Stomach (tissue), 9 donors: ENCODE results near the gene GNA15. TPM values are rescaled to one million over a fixed set of nuclear protein-coding genes. Genes with fewer than 3 reads are reported as not detected.
"Not testable (repeated sequence)": the region's sequence is repeated elsewhere in the genome, so short reads cannot be mapped to it uniquely, and the experiment has no call there.

Experiments used
- DNase-seq, 2 donors: peaks; one replicate each; pipeline versions ENCODE4 v3.0.0 to v3.0.0-alpha.2; 2013 to 2019
- H3K27ac ChIP-seq, 5 donors: fragments of 200-600 bp in 4 of 5; sonication (generic) in 4 of 5; one replicate each; pipeline ENCODE4 v1.5.1; 2013 to 2019; ENCODE audit warnings: mild to moderate bottlenecking in 1 of 5, moderate library complexity in 1 of 5
- H3K27me3 ChIP-seq, 3 donors: fragments of 200-600 bp; sonication (generic); one replicate each; pipeline ENCODE4 v1.5.1; 2017 to 2019; ENCODE audit warnings: mixed run types in 1 of 3
- H3K36me3 ChIP-seq, 4 donors: fragments of 200-600 bp; sonication (generic); 1 replicate in 3 of 4; 2 replicates in 1 of 4; pipeline ENCODE4 v1.5.1; 2016 to 2019
- H3K4me1 ChIP-seq, 4 donors: fragments of 200-600 bp; sonication (generic); one replicate each; pipeline ENCODE4 v1.5.1; 2016 to 2019
- H3K4me3 ChIP-seq, 4 donors: fragments of 200-600 bp; sonication (generic) in 3 of 4; one replicate each; pipeline ENCODE4 v1.5.1; 2016 to 2019; ENCODE audit warnings: mild to moderate bottlenecking in 1 of 4
- H3K9me3 ChIP-seq, 4 donors: fragments of 200-600 bp; sonication (generic); one replicate each; pipeline ENCODE4 v1.5.1; 2016 to 2019
- CTCF ChIP-seq, 7 experiments: fragments of 450-650 bp in 4 of 7; fragments of 200-600 bp in 3 of 7; sonication (generic) in 3 of 7; IDR thresholded peaks; one replicate each; pipeline ENCODE4 v1.5.1; 2016 to 2019; ENCODE audit warnings: antibody characterized with exemption in 7 of 7, control low read depth in 2 of 7, mild to moderate bottlenecking in 1 of 7
- EP300 ChIP-seq: sonication (generic); formaldehyde crosslinking; IDR thresholded peaks from one replicate; pipeline ENCODE4 v1.6.1; 2017; ENCODE audit warnings: antibody characterized with exemption
- POLR2A ChIP-seq, 4 donors: fragments of 450-650 bp; IDR thresholded peaks; one replicate each; pipeline ENCODE4 v1.6.1; 2016; ENCODE audit warnings: antibody characterized with exemption in 4 of 4, control low read depth in 2 of 4, mild to moderate bottlenecking in 1 of 4, moderate library complexity in 1 of 4
- POLR2AphosphoS5 ChIP-seq, 3 donors: sonication (generic); formaldehyde crosslinking; IDR thresholded peaks; one replicate each; pipeline ENCODE4 v1.6.1; 2016; ENCODE audit warnings: antibody characterized with exemption in 3 of 3
- WGBS, 5 donors: extraction: QIAGEN DNeasy Blood & Tissue Kit in 3 of 5; methylation state at CpG; one replicate each; pipeline versions ENCODE4 v1.1.5 to v1.1.7; 2013 to 2018; 5-methylcytosine and 5-hydroxymethylcytosine counted together
- intact Hi-C: fragments of 100-400 bp; cut with DNase I; formaldehyde crosslinking; loops from one replicate; pipeline ENCODE4 v1.15.1; 2023; ENCODE audit warnings: low total_unique reads
- polyA plus RNA-seq, 3 donors: library from polyadenylated mRNA; stranded (reverse); fragments of 200-250 nt; gene quantifications; one replicate each; pipeline ENCODE4 v1.2.3, GENCODE V29; 2013
- total RNA-seq, 5 donors: library from RNA; depleted of rRNA; stranded (reverse); fragments of >200 nt; gene quantifications; one replicate each; pipeline versions ENCODE4 v1.1.0 to v1.2.3, GENCODE V29; 2014 to 2016
- donor health status: healthy with polysubstance abuse.
- donor health status: Bipolar disorder and iron deficiency.
- donor health status: healthy.

Gene GNA15
- total and polyA plus RNA-seq, 8 donors = 0.45 to 15.1 (median 4.8) TPM; not detected in 2

DNA sequence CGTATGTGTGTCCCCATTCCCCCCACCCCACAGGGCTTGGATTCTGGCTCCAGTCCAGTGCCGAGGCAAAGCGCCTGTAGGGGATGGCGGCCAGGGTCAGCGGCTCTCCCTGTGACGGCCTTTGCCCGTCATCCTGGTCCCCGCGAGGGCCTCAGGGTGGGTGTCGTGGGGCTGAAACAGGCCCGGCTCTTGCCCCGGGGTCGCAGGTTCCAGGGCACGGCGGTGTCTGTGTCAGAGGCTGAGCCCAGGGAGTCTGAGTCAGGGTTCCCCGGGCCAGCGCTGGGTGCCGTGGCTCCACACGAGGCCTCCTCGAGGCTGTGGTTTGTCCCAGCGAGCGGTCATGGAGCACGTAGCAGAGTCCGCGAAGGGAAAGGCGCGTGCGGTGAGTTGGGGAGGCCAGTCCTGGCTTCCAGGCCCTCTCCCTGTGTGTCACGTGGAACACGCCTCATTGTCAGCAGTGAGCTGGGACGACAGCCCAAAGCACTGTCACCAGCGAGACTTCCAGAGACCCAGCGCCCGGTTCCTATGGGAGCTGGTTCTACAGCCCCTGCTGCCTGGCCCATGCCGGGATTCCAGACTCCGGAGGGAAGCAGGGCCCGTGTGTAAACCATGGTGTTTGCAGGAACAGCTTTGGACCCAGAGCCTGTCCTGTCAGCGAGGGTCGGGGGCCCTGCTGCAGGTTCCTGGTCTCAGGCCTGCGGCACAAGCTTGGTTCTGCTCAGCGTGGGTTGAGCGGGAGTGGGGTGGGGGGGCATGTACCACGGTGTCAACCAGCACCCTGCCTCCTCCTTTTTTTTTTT lies 63.3 kb downstream of the GNA15 start:
- no peak for TF ChIP-seq EP300
- TF ChIP-seq POLR2A (IDR thresholded peaks at IDR 0.05) = no peak
- TF ChIP-seq CTCF (IDR thresholded peaks at IDR 0.05) = no peak
- TF ChIP-seq POLR2AphosphoS5 (IDR thresholded peaks at IDR 0.05) = no peak
- no peak overlapping the region for H3K27ac ChIP-seq
- no peaks in the 10 kb centered on the region for H3K9me3 ChIP-seq
- no peak for DNase-seq
- no peaks in the 10 kb centered on the region for H3K27me3 ChIP-seq
- WGBS, 5 donors = 91 to 95% (median 94%) methylated on average over 37 to 43 of the region's 43 CpGs
- H3K4me1 ChIP-seq = no peaks in the 10 kb centered on the region
- peaks cover 11 to 84% (median 76%) of the 10 kb centered on the region in 4 donors for H3K36me3 ChIP-seq
- intact Hi-C loops = no loop called here
- no peak overlapping the region for H3K4me3 ChIP-seq

GRCh38 chr19:3201072-3201700 lies 65.4 kb downstream of the GNA15 start:
- H3K27me3 ChIP-seq = no peaks in the 10 kb centered on the region
- DNase-seq = no peak
- no peaks in the 10 kb centered on the region for H3K4me1 ChIP-seq
- intact Hi-C loops = no loop called here
- H3K9me3 ChIP-seq = no peaks in the 10 kb centered on the region
- no peak for TF ChIP-seq POLR2AphosphoS5 (IDR thresholded peaks at IDR 0.05)
- no peak for TF ChIP-seq EP300
- no peak for TF ChIP-seq CTCF (IDR thresholded peaks at IDR 0.05)
- TF ChIP-seq POLR2A (IDR thresholded peaks at IDR 0.05) = no peak
- WGBS, 5 donors = 94 to 96% (median 95%) methylated on average over 27 to 39 of the region's 39 CpGs
- H3K27ac ChIP-seq = no peak overlapping the region
- peaks cover 20 to 90% (median 83%) of the 10 kb centered on the region in 4 donors for H3K36me3 ChIP-seq
- no peak overlapping the region for H3K4me3 ChIP-seq

DNA sequence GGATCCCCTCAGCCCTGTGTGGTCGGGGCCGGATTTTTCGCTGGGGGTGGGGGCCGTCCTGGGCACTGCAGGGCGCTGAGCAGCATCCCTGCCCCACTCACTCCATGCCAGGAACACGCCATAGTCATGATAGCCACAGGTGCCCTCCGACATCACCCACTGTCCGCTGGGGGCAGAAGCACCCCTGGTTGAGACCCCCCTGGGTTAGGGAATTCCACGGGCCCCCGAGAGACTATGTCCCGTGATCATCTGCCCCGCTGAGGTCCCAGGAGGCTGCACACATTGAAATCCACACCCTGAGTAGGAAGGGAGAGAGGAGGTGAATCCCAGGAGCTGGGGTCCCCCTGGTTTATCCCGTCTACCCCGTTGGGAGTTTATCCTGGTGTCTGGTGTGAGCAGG lies 66.1 kb downstream of the GNA15 start:
- WGBS, 5 donors = 94 to 97% (median 95%) methylated on average over 6 to 14 of the region's 14 CpGs
- no peak for TF ChIP-seq CTCF (IDR thresholded peaks at IDR 0.05)
- no peak for TF ChIP-seq POLR2A (IDR thresholded peaks at IDR 0.05)
- no peak for TF ChIP-seq POLR2AphosphoS5 (IDR thresholded peaks at IDR 0.05)
- TF ChIP-seq EP300 = no peak
- no peaks in the 10 kb centered on the region for H3K4me1 ChIP-seq
- intact Hi-C loops = no loop called here
- DNase-seq = no peak
- no peaks in the 10 kb centered on the region for H3K27me3 ChIP-seq
- H3K9me3 ChIP-seq = no peaks in the 10 kb centered on the region
- peaks cover 26 to 90% (median 83%) of the 10 kb centered on the region in 4 donors for H3K36me3 ChIP-seq
- no peak overlapping the region for H3K27ac ChIP-seq
- H3K4me3 ChIP-seq = no peak overlapping the region

- TF ChIP-seq POLR2A (IDR thresholded peaks at IDR 0.05) (no peak), CTCF (IDR thresholded peaks at IDR 0.05) (no peak), EP300 (no peak), POLR2AphosphoS5 (IDR thresholded peaks at IDR 0.05) (no peak)
- no peaks in the 10 kb centered on the region for H3K9me3 ChIP-seq
- WGBS, 5 donors = 84 to 91% (median 88%) methylated on average over 10 to 12 of the region's 12 CpGs
- DNase-seq = no peak
- no peaks in the 10 kb centered on the region for H3K4me1 ChIP-seq
- no peaks in the 10 kb centered on the region for H3K27me3 ChIP-seq
- intact Hi-C loops = no loop called here
- no peak overlapping the region for H3K4me3 ChIP-seq
- no peak overlapping the region for H3K27ac ChIP-seq
- H3K36me3 ChIP-seq = peaks cover 31 to 91% (median 83%) of the 10 kb centered on the region in 4 donors
Measured at GRCh38 chr19:3202346-3202745, 66.5 kb downstream of the GNA15 start.

GRCh38 chr19:3202895-3203294 lies 67.1 kb downstream of the GNA15 start:
- peaks cover 36 to 94% (median 86%) of the 10 kb centered on the region in 4 donors for H3K36me3 ChIP-seq
- H3K4me1 ChIP-seq, intact Hi-C loops, H3K27me3 ChIP-seq, H3K9me3 ChIP-seq, H3K4me3 ChIP-seq, H3K27ac ChIP-seq, DNase-seq: not testable (repeated sequence)
- WGBS, 5 donors = 91 to 97% (median 94%) methylated on average over 7 of the region's 7 CpGs
